Testis (tissue), 2 donors: ENCODE measurements around the gene COG1.

ENCODE experiments used
- POLR2A ChIP-seq: fragments of 450-650 bp; IDR thresholded peaks from one replicate; pipeline ENCODE4 v1.6.1; 2017; ENCODE audit warnings: antibody characterized with exemption, mild to moderate bottlenecking, moderate library complexity
- TF ChIP-seq, protein P1 (sequence below), 3 experiments: fragments of 450-650 bp in 2 of 3; fragments of 200-600 bp in 1 of 3; sonication (generic) in 1 of 3; IDR thresholded peaks; one replicate each; pipeline ENCODE4 v1.5.1; 2016 to 2019; ENCODE audit warnings: antibody characterized with exemption in 3 of 3, mild to moderate bottlenecking in 2 of 3, moderate library complexity in 1 of 3

DNA sequence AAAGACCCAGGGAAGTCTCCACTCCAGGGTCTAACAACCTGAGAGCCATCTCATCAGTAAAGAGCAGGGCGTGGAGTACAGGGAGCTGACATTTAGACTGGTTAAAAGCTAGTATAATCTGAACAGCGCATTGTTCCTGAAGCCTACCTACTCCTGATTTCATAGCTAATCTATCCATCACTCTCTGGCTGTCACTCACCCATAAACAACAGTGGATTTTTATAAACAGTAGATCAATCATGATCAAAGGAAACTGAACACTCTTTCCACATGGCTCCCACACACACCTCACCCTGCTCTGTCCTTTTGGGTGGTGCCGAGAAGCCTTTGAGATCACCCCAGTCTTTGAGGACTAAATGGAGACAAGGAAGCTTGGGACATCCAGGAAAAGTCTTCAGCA, 13.0 kb upstream of the COG1 start:
- no peak for TF ChIP-seq POLR2A
- TF ChIP-seq, protein P1, sequence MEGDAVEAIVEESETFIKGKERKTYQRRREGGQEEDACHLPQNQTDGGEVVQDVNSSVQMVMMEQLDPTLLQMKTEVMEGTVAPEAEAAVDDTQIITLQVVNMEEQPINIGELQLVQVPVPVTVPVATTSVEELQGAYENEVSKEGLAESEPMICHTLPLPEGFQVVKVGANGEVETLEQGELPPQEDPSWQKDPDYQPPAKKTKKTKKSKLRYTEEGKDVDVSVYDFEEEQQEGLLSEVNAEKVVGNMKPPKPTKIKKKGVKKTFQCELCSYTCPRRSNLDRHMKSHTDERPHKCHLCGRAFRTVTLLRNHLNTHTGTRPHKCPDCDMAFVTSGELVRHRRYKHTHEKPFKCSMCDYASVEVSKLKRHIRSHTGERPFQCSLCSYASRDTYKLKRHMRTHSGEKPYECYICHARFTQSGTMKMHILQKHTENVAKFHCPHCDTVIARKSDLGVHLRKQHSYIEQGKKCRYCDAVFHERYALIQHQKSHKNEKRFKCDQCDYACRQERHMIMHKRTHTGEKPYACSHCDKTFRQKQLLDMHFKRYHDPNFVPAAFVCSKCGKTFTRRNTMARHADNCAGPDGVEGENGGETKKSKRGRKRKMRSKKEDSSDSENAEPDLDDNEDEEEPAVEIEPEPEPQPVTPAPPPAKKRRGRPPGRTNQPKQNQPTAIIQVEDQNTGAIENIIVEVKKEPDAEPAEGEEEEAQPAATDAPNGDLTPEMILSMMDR (IDR thresholded peaks at IDR 0.05) = no peak
